Inflammatory macrophage treated with lipopolysaccharide for 1 hour (primary cell): Measurements from ENCODE around the gene PKNOX2.
A peak's percentile ranks its signal among the peaks of the same experiment; 100 is the strongest.

Experiments
- DNase-seq, 2 donors: peaks; one replicate each; pipeline ENCODE4 v3.0.0-alpha.2; 2020 to 2022

PKNOX2 gene

GRCh38 chr11:125343718-125344131, 179.2 kb downstream of the PKNOX2 start:
- no peak for DNase-seq

GRCh38 chr11:125344846-125345420, 180.4 kb downstream of the PKNOX2 start:
- no peak for DNase-seq

GRCh38 chr11:125345421-125346178, 181.0 kb downstream of the PKNOX2 start:
- DNase-seq = peak; percentile 20 to 68

GRCh38 chr11:125346179-125346530, 181.6 kb downstream of the PKNOX2 start:
- DNase-seq = no peak

GRCh38 chr11:125346565-125347260, 182.2 kb downstream of the PKNOX2 start:
- DNase-seq = no peak

- no peak for DNase-seq
Observed at GRCh38 chr11:125347261-125347585, 182.7 kb downstream of the PKNOX2 start.

- no peak for DNase-seq
Observed at GRCh38 chr11:125348141-125348651, 183.6 kb downstream of the PKNOX2 start.

GRCh38 chr11:125348674-125349309, 184.2 kb downstream of the PKNOX2 start:
- peak; percentile 5 to 56 for DNase-seq

GRCh38 chr11:125350206-125351032, 185.9 kb downstream of the PKNOX2 start:
- no peak for DNase-seq

GRCh38 chr11:125351033-125351867, 186.7 kb downstream of the PKNOX2 start:
- no peak for DNase-seq

- no peak for DNase-seq
Observed at GRCh38 chr11:125351868-125352250, 187.3 kb downstream of the PKNOX2 start.

GRCh38 chr11:125356797-125357196, 192.2 kb downstream of the PKNOX2 start:
- no peak for DNase-seq

- DNase-seq = no peak
Observed at GRCh38 chr11:125357551-125357950, 193.0 kb downstream of the PKNOX2 start.

GRCh38 chr11:125358254-125358840, 193.8 kb downstream of the PKNOX2 start:
- no peak for DNase-seq

- DNase-seq = no peak
Observed at GRCh38 chr11:125359130-125359529, 194.6 kb downstream of the PKNOX2 start.

- no peak for DNase-seq
Observed at GRCh38 chr11:125360066-125360465, 195.5 kb downstream of the PKNOX2 start.

GRCh38 chr11:125364121-125364826, 199.7 kb downstream of the PKNOX2 start:
- DNase-seq = no peak

- DNase-seq = no peak
Observed at GRCh38 chr11:125365196-125365931, 200.8 kb downstream of the PKNOX2 start.

GRCh38 chr11:125367710-125368109, 203.2 kb downstream of the PKNOX2 start:
- DNase-seq = no peak

- DNase-seq = no peak
Observed at GRCh38 chr11:125368757-125369156, 204.2 kb downstream of the PKNOX2 start.
